Fibroblast of lung (primary cell): Measurements from ENCODE around the gene FSTL5.

ENCODE experiments used
- CTCF ChIP-seq, 2 donors: IDR thresholded peaks in 1 of 2; conservative IDR thresholded peaks in 1 of 2; 1 replicate in 1 of 2; 2 replicates in 1 of 2; pipeline ENCODE4 v1.5.1; 2011 to 2012; ENCODE audit warnings: low read length in 2 of 2, control low read depth in 1 of 2, inconsistent platforms in 1 of 2, low read depth in 1 of 2, mild to moderate bottlenecking in 1 of 2
- EZH2 ChIP-seq: IDR thresholded peaks from 2 replicates; pipeline ENCODE4 v1.5.1; 2012; ENCODE audit warnings: low read length, control low read depth, mild to moderate bottlenecking; ENCODE audit errors: missing control alignments

GRCh38 chr4:161920304-161921052 lies 243.3 kb downstream of the FSTL5 start:
- no peak for TF ChIP-seq CTCF (conservative IDR thresholded peaks at IDR 0.05 in 1 of 2, IDR thresholded peaks at IDR 0.05 in 1 of 2; ENCODE audit: low read depth in 1 of 2, low read length in 2 of 2)
- TF ChIP-seq EZH2, result no peak
